ENCODE measurements around the gene ASB9.
"Not testable (repeated sequence)": the region's sequence is repeated elsewhere in the genome, so short reads cannot be mapped to it uniquely, and the experiment has no call there.

Gene ASB9

GRCh38 chrX:15215366-15215765 is 54.5 kb downstream of the ASB9 start:
- Mint-ChIP-seq H3K4me1 (ENCODE audit: low read depth) (no peaks in the 10 kb centered on the region), H3K27me3 (no peaks in the 10 kb centered on the region), H3K9me3 (no peaks in the 10 kb centered on the region), H3K4me3 (no peak overlapping the region), H3K27ac (no peak overlapping the region), H3K36me3 (ENCODE audit: low read depth) (no peaks in the 10 kb centered on the region)

- no peaks in the 10 kb centered on the region for H3K36me3 Mint-ChIP-seq (ENCODE audit: low read depth)
- H3K4me1 Mint-ChIP-seq (ENCODE audit: low read depth): no peaks in the 10 kb centered on the region
- no peaks in the 10 kb centered on the region for H3K9me3 Mint-ChIP-seq
- H3K27ac Mint-ChIP-seq: no peak overlapping the region
- H3K4me3 Mint-ChIP-seq: no peak overlapping the region
- H3K27me3 Mint-ChIP-seq: no peaks in the 10 kb centered on the region
Measured at GRCh38 chrX:15214588-15214987, 55.3 kb downstream of the ASB9 start.

DNA sequence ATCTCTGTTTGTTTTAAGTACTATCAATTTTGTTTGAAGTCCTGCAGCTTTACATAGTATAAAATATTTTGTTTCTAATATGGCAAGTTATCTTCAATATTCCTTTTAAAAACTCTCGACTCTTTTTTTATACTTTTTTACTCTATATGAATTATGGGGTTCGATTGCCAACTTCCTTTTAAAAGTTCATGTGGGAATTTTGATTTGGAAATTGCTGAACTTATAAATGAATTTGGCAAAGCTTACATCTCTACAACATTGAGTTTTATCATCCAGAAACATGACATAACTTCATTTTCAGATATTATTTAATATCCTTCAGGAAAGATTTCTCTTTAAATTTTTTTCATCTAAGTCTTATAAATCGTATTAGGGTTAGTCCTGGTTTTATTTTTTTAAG is 60.8 kb downstream of the ASB9 start:
- Mint-ChIP-seq H3K9me3 (peaks cover 4% of the 10 kb centered on the region), H3K36me3 (ENCODE audit: low read depth) (no peaks in the 10 kb centered on the region), H3K4me1 (ENCODE audit: low read depth) (peaks cover 31% of the 10 kb centered on the region), H3K27me3 (no peaks in the 10 kb centered on the region), H3K4me3 (no peak overlapping the region), H3K27ac (no peak overlapping the region)

- Mint-ChIP-seq H3K4me1 (ENCODE audit: low read depth) (peaks cover 41% of the 10 kb centered on the region), H3K27ac (no peak overlapping the region), H3K27me3 (no peaks in the 10 kb centered on the region), H3K9me3 (peaks cover 4% of the 10 kb centered on the region), H3K36me3 (ENCODE audit: low read depth) (no peaks in the 10 kb centered on the region), H3K4me3 (no peak overlapping the region)
Measured at GRCh38 chrX:15207994-15208393, 61.9 kb downstream of the ASB9 start.

GRCh38 chrX:15207384-15207783 is 62.5 kb downstream of the ASB9 start:
- Mint-ChIP-seq H3K27me3 (no peaks in the 10 kb centered on the region), H3K9me3 (peaks cover 4% of the 10 kb centered on the region), H3K4me3 (no peak overlapping the region), H3K36me3 (ENCODE audit: low read depth) (no peaks in the 10 kb centered on the region), H3K27ac (no peak overlapping the region), H3K4me1 (ENCODE audit: low read depth) (peaks cover 47% of the 10 kb centered on the region)

DNA sequence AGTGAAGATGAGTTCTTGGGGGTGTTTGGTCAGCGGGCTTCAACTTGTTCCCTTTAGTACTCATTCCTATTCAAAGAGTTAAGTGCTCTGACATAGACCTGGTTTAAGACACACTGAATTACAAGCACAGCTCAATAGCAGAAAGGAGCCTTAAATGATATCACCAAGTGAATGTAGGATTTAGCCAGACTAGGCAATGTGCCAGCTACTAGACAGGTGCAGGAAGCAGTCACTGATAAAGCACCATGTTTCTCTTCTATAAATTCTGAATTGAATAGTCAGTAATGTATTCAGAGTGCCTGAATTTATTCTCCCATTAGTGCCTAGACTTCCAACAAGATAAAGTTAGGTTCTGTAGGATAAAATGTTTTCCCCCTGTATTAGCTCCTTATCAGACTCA is 63.6 kb downstream of the ASB9 start:
- Mint-ChIP-seq H3K4me1 (ENCODE audit: low read depth) (peaks cover 47% of the 10 kb centered on the region), H3K4me3 (no peak overlapping the region)

GRCh38 chrX:15204130-15204751 is 65.6 kb downstream of the ASB9 start:
- Mint-ChIP-seq H3K36me3 (ENCODE audit: low read depth) (peaks cover 4% of the 10 kb centered on the region), H3K27me3 (no peaks in the 10 kb centered on the region), H3K9me3 (peaks cover 4% of the 10 kb centered on the region), H3K4me3 (no peak overlapping the region), H3K27ac (peak overlapping the region; percentile 56), H3K4me1 (ENCODE audit: low read depth) (peaks cover 47% of the 10 kb centered on the region)

More for the DNA sequence above, 63.6 kb downstream of the ASB9 start:
- peaks cover 4% of the 10 kb centered on the region for H3K9me3 Mint-ChIP-seq
- H3K36me3 Mint-ChIP-seq (ENCODE audit: low read depth): peaks cover 2% of the 10 kb centered on the region
- no peak overlapping the region for H3K27ac Mint-ChIP-seq
- no peaks in the 10 kb centered on the region for H3K27me3 Mint-ChIP-seq

GRCh38 chrX:15203694-15204093 is 66.2 kb downstream of the ASB9 start:
- Mint-ChIP-seq H3K27me3 (no peaks in the 10 kb centered on the region), H3K4me1 (ENCODE audit: low read depth) (peaks cover 52% of the 10 kb centered on the region), H3K27ac (peak overlapping the region; percentile 49)

DNA sequence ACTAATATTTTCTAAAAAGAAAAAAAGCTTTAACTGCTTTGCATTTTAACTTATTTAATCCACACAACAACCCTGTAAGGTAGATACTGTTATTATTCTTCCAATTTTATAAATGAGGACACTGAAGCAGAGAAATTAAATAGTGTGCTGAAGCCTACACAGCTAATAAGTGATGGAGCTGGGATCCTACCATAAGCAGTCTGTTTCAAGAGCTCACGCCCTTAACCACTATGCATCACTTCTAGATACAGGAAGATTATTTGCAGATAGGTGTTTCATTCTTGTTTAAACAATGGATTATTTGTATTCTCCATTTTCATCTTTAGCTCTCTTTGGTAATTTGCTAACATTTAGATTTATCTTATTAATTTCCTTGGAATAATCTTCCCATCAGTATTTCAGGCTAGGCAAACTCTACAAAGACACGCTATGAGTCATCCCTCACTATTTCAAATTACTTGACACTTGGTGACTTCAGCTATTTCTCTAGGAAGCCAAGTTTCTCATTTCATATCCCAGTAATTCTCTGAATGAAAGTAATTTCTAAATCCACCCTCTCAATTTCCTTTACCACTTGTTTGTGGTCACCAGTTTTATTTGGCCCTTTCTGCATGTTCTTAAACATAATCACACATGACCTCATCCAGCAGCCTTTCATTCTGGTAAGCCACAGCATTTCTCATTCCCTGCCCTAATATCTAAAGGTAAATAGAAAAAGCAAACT is 67.3 kb downstream of the ASB9 start:
- peaks cover 4% of the 10 kb centered on the region for H3K36me3 Mint-ChIP-seq (ENCODE audit: low read depth)
- peaks cover 4% of the 10 kb centered on the region for H3K9me3 Mint-ChIP-seq
- H3K4me1 Mint-ChIP-seq (ENCODE audit: low read depth): peaks cover 47% of the 10 kb centered on the region
- no peak overlapping the region for H3K4me3 Mint-ChIP-seq
- no peak overlapping the region for H3K27ac Mint-ChIP-seq
- no peaks in the 10 kb centered on the region for H3K27me3 Mint-ChIP-seq

More at GRCh38 chrX:15203694-15204093, 66.2 kb downstream of the ASB9 start:
- Mint-ChIP-seq H3K9me3 (peaks cover 4% of the 10 kb centered on the region), H3K36me3 (ENCODE audit: low read depth) (peaks cover 4% of the 10 kb centered on the region), H3K4me3 (no peak overlapping the region)

- Mint-ChIP-seq H3K27me3 (no peaks in the 10 kb centered on the region), H3K9me3 (peaks cover 4% of the 10 kb centered on the region), H3K36me3 (ENCODE audit: low read depth) (peaks cover 4% of the 10 kb centered on the region), H3K27ac (no peak overlapping the region), H3K4me3 (no peak overlapping the region), H3K4me1 (ENCODE audit: low read depth) (peaks cover 33% of the 10 kb centered on the region)
Measured at GRCh38 chrX:15200871-15201270, 69.0 kb downstream of the ASB9 start.

- not testable (repeated sequence) for H3K4me3 Mint-ChIP-seq; H3K36me3 Mint-ChIP-seq (ENCODE audit: low read depth); H3K9me3 Mint-ChIP-seq; H3K27me3 Mint-ChIP-seq
- peaks cover 18% of the 10 kb centered on the region for H3K4me1 Mint-ChIP-seq (ENCODE audit: low read depth)
- peak overlapping the region; percentile 36 for H3K27ac Mint-ChIP-seq
Measured at GRCh38 chrX:15198608-15199202, 71.2 kb downstream of the ASB9 start.

GRCh38 chrX:15194146-15194545 is 75.7 kb downstream of the ASB9 start:
- Mint-ChIP-seq H3K36me3 (ENCODE audit: low read depth) (no peaks in the 10 kb centered on the region), H3K27me3 (no peaks in the 10 kb centered on the region), H3K9me3 (no peaks in the 10 kb centered on the region), H3K4me3 (no peak overlapping the region), H3K4me1 (ENCODE audit: low read depth) (peaks cover 4% of the 10 kb centered on the region), H3K27ac (no peak overlapping the region)
